OCI-LY3 (cell line): ENCODE data around the gene SMIM28.

Experiments
- H2AFZ ChIP-seq: fragments of 200-600, 300-600 bp; shearing (Covaris generic); 2 replicates; pipeline ENCODE4 v1.6.0; 2014; ENCODE audit warnings: antibody characterized with exemption, low read depth, low read length
- H3K27ac ChIP-seq: fragments of 200-600, 300-600 bp; sonication (generic); 2 replicates; pipeline ENCODE4 v1.5.1; 2014; ENCODE audit warnings: mild to moderate bottlenecking, low read length, moderate library complexity, mixed read lengths
- H3K27me3 ChIP-seq: fragments of 200-600, 300-600 bp; sonication (generic); 2 replicates; pipeline ENCODE4 v1.6.1; 2014; ENCODE audit warnings: low read depth, low read length, mixed read lengths
- H3K36me3 ChIP-seq: fragments of 200-600, 300-600 bp; sonication (generic); replicated peaks from 2 replicates; pipeline ENCODE3; 2014; ENCODE audit warnings: low read depth, low read length, mixed read lengths
- H3K4me1 ChIP-seq: fragments of 300-600, 200-600 bp; sonication (generic); 2 replicates; pipeline ENCODE4 v1.6.1; 2014; ENCODE audit warnings: low read length, mixed read lengths
- H3K4me2 ChIP-seq: fragments of 200-600, 300-600 bp; sonication (generic); 2 replicates; pipeline ENCODE4 v1.6.1; 2014; ENCODE audit warnings: low read length, mixed read lengths
- H3K4me3 ChIP-seq: fragments of 300-600, 200-600 bp; sonication (generic); 2 replicates; pipeline ENCODE4 v1.5.1; 2014; ENCODE audit warnings: antibody characterized with exemption, mild to moderate bottlenecking, low read length, moderate library complexity
- H3K79me2 ChIP-seq: fragments of 300-600, 200-600 bp; shearing (Covaris generic); 2 replicates; pipeline ENCODE4 v1.6.1; 2014; ENCODE audit warnings: mild to moderate bottlenecking, low read length, mixed read lengths
- H3K9ac ChIP-seq: fragments of 300-600, 200-600 bp; shearing (Covaris generic); 2 replicates; pipeline ENCODE4 v1.6.0; 2014; ENCODE audit warnings: mild to moderate bottlenecking, low read length, moderate library complexity
- H3K9me3 ChIP-seq: fragments of 200-600, 300-600 bp; shearing (Covaris generic); 2 replicates; pipeline ENCODE4 v1.6.1; 2014; ENCODE audit warnings: low read length, mixed read lengths; ENCODE audit not compliant: insufficient read depth
- H4K20me1 ChIP-seq: fragments of 200-600, 300-600 bp; sonication (generic); 2 replicates; pipeline ENCODE4 v1.6.1; 2016; ENCODE audit warnings: low read length, mixed read lengths; ENCODE audit not compliant: insufficient read depth
- CTCF ChIP-seq: fragments of 200-600, 300-600 bp; sonication (generic); IDR thresholded peaks from 2 replicates; pipeline ENCODE4 v1.5.1; 2014; ENCODE audit warnings: antibody characterized with exemption, low read length, low read depth
- EZH2phosphoT487 ChIP-seq: fragments of 200-600 bp; shearing (Covaris generic); IDR thresholded peaks from 2 replicates; pipeline ENCODE4 v1.6.1; 2018; ENCODE audit warnings: antibody characterized with exemption, mixed run types, low read depth

Gene SMIM28

GRCh38 chr6:138396709-138397108, 19.0 kb downstream of the SMIM28 start:
- Histone ChIP-seq H3K9ac (no peak overlapping the region), H3K4me3 (no peak overlapping the region), H2AFZ (no peak overlapping the region), H3K9me3 (no peaks in the 10 kb centered on the region), H4K20me1 (no peaks in the 10 kb centered on the region), H3K36me3 (no peaks in the 10 kb centered on the region), H3K27me3 (no peaks in the 10 kb centered on the region), H3K79me2 (no peaks in the 10 kb centered on the region), H3K4me1 (peaks cover 8% of the 10 kb centered on the region), H3K4me2 (no peak overlapping the region), H3K27ac (no peak overlapping the region)
- no peak for TF ChIP-seq CTCF
- no peak for TF ChIP-seq EZH2phosphoT487

GRCh38 chr6:138397128-138398122, 19.7 kb downstream of the SMIM28 start:
- Histone ChIP-seq H2AFZ (no peak overlapping the region), H4K20me1 (no peaks in the 10 kb centered on the region), H3K27ac (no peak overlapping the region), H3K4me2 (no peak overlapping the region), H3K4me1 (peaks cover 8% of the 10 kb centered on the region), H3K4me3 (no peak overlapping the region), H3K9me3 (no peaks in the 10 kb centered on the region), H3K9ac (no peak overlapping the region), H3K79me2 (no peaks in the 10 kb centered on the region), H3K27me3 (no peaks in the 10 kb centered on the region), H3K36me3 (no peaks in the 10 kb centered on the region)
- TF ChIP-seq CTCF (no peak), EZH2phosphoT487 (no peak)

GRCh38 chr6:138400326-138400725, 22.6 kb downstream of the SMIM28 start:
- H3K9me3 ChIP-seq, result no peaks in the 10 kb centered on the region
- peaks cover 4% of the 10 kb centered on the region; the same call in 1 of the 2 replicates for H3K4me1 ChIP-seq
- H2AFZ ChIP-seq, result no peak overlapping the region
- H3K36me3 ChIP-seq, result no peaks in the 10 kb centered on the region
- H3K9ac ChIP-seq, result no peak overlapping the region
- no peaks in the 10 kb centered on the region for H3K79me2 ChIP-seq
- no peak for TF ChIP-seq EZH2phosphoT487
- no peak for TF ChIP-seq CTCF
- H3K4me2 ChIP-seq, result no peak overlapping the region
- no peak overlapping the region for H3K27ac ChIP-seq
- no peak overlapping the region for H3K4me3 ChIP-seq
- no peaks in the 10 kb centered on the region for H3K27me3 ChIP-seq
- H4K20me1 ChIP-seq, result no peaks in the 10 kb centered on the region

- Histone ChIP-seq H2AFZ (no peak overlapping the region), H3K4me3 (no peak overlapping the region), H3K9ac (no peak overlapping the region), H3K9me3 (no peaks in the 10 kb centered on the region), H3K27me3 (no peaks in the 10 kb centered on the region), H3K4me2 (no peak overlapping the region), H3K4me1 (peaks cover 5% of the 10 kb centered on the region; the same call in 1 of the 2 replicates), H3K36me3 (peaks cover 6% of the 10 kb centered on the region), H3K79me2 (no peaks in the 10 kb centered on the region), H3K27ac (no peak overlapping the region), H4K20me1 (no peaks in the 10 kb centered on the region)
- no peak for TF ChIP-seq CTCF
- TF ChIP-seq EZH2phosphoT487, result no peak
Observed at GRCh38 chr6:138401960-138402837, 24.5 kb downstream of the SMIM28 start.
